HG02763 (cell line): Measurements from ENCODE around the gene WWC2.
"Not testable (repeated sequence)": the region's sequence is repeated elsewhere in the genome, so short reads cannot be mapped to it uniquely, and the experiment has no call there.

Experiments used
- ATAC-seq: cut with Tn5 transposase; IDR thresholded peaks from one replicate; pipeline ENCODE4 v1.9.1; 2021; ENCODE audit warnings: mild to moderate bottlenecking, moderate library complexity; ENCODE audit not compliant: unreplicated experiment

The WWC2 gene

DNA sequence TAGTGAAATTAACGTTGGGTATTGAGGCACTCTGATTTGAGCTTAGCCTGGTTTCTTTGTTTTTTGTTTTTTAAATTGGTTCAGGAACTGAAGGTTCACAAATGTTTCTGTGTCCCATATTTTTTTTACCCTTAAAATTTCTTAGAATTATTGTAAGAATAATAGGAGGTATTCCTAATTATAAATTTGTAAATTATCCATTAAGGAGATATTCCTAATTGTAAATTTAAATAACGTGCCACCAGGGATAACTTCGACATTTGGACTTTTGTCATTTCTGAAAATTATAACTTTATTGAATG lies 1.2 kb downstream of the WWC2 start:
- no peak for ATAC-seq

DNA sequence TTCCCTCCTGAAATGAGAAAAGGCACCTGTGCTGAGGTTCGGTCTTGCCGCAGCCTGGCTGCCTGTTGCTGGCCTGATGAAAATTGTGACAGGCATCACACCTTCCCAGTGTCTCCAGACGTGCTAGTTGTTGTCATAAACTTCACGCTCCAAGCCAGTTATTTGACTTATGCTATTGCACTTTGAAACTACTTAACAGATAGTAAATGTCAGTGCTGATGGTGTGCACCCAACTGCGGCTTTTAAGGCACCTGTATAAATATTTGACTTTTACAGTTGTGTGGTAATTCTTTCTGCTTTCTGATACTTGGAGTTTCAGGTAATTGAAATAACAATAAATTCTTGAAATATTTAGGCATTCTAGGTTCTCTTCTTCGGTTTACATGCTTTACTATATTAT lies 1.8 kb downstream of the WWC2 start:
- no peak for ATAC-seq

DNA sequence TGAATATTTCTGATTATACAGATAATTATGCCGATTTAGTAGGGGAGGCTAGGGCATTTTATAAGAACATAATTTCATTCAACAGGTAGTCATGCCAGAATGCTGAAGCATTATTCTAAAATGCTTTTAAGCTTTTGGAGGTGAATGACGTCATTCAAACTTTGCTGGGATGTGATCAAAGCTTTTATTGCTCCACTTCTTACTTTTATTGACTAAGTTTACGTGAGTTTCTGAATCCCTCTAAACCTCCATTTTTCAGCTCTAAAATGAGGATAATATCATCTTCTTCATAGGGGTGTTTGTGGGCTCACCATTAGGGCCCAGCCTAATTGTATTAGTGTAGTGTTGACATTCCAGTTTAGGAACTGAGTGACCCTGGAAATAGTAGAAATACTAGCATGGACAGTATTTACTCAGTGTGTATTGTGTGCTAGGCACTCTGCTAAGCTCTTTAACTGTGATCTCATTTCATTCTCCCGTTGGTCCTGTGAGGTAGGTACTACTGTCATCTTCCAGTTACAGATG lies 3.0 kb downstream of the WWC2 start:
- no peak for ATAC-seq

DNA sequence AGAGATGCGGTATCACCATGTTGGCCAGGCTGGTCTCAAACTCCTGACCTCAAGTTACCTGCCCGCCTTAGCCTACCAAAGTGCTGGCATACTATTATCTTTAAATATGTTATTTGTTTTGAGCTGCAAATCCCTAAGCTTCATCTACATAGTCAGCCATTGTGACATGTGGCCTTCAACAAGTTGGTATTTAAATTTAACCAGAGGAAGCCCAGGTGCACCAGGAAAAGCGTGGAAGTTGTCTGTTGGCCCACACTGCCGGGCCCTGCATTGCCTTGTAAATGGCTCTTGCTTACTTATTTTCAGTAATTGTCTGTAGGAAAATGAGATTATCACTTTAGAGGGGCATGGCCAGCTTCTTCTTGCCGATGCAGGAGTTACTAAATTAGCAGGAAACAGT lies 6.0 kb downstream of the WWC2 start:
- no peak for ATAC-seq

DNA sequence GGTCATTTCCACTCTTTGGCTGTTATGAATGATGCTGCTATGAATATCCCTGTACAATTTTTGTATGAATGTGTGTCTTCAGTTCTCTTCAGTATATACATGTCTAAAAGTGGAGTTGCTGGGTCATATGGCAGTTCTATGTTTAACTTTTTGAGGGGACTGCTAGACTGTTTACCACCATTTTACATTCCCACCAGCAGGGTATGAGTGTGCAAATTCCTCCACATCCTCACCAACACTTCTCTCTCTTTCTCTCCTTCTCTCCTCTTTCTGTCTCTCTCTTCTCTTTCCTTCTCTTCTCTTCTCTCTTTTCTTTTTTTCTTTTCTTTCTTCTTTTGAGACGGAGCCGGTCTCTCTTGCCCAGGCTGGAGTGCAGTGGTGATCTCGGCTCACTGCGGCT lies 7.8 kb downstream of the WWC2 start:
- ATAC-seq = no peak

DNA sequence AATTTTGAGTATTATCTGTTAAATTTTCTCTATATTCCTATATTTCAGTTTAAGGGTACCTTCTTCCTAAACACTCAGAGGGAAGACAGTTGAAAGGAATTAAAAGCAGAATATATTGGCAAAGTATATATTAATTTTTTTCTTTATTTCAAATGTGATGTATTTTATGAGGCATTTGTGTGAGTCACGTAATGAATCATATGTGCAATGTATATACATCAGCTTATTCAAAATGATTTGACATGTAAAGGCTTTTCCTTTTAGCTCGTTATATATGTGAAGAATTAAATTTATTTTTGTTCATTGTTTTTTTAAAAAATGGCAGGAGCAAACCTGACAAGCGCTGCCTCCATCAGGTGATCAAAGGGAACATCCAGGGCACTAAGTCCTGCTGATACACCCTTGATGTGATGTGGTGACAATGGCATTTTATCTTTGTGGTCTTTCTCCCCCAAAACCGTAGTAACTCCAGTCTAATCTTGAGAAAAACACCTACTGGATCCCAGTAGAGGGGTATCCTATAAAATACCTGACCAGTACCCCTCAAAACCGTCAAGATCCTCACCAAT lies 8.9 kb downstream of the WWC2 start:
- ATAC-seq = no peak

DNA sequence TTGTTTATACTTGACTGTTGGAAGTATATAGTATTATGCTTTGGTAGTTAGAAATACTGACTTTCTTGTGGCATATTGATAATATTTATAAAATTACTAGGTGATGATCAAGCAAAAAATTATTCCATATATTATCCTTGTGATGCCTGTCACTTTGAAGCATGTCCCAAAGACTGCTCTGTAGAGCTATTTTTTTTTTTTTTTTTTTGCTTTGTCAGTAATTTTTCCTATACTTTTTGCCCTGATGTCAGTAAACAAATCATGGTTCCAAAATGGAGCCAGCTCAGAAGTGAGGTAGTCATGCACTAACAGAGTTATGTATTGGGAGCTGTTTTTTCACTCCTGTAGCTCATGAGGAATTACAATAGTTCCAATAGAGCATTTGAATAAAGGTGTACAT lies 11.2 kb downstream of the WWC2 start:
- no peak for ATAC-seq

DNA sequence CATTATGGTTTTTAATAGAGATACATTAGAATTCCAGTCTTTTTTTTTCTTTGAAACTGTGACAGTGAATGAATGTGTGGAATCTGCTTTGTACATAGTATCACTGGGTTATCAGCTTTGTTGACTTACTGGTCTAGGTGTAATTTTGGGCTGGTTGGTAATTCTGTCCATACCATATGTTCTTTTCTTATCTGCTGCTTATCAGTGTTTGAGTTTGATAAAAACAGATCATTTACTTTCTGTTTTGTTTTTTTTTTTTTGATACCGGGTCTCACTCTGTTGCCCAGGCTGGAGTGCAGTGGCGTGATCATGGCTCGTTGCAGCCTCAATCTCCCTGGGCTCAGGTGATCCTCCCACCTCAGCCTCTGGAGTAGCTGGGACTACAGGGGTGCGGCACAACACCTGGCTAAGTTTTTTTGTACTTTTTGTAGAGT lies 12.4 kb downstream of the WWC2 start:
- no peak for ATAC-seq

DNA sequence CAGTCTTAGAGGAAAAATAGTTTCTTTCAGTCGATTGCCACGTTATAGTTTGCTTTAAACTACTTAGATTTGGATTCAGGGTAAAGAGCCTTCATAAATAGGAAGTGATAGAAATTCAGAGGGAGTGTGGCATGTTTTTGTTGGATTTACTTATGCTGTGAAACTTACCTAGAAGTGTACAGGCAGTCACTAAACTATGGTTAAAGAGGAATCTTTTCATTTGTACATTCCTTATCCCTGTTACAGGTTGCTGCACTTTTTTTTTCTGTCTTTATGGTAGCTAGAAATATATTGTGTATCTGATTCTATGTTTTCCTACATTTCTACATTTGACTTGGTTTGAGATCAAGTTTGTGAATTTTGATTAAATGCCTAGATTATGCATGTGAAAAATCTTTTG lies 19.1 kb downstream of the WWC2 start:
- ATAC-seq = no peak

DNA sequence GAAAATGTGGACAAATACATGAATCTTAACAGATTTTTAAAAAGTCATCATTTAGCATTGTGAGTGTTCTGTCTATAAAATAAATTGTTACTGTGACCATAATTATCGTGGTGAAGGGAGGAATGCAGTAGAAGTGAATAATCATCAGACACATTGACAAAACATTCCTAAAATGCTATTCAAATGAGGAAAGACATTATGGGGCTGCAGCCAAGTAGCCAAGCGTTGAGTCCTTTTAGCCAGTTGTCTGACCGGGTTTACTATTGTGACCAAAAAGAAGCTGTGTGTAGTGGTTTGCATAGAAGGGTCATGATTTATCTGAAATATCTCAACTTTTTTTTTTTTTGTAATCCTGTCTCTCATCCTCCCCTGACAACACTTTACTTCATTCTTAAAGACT lies 19.5 kb downstream of the WWC2 start:
- no peak for ATAC-seq

DNA sequence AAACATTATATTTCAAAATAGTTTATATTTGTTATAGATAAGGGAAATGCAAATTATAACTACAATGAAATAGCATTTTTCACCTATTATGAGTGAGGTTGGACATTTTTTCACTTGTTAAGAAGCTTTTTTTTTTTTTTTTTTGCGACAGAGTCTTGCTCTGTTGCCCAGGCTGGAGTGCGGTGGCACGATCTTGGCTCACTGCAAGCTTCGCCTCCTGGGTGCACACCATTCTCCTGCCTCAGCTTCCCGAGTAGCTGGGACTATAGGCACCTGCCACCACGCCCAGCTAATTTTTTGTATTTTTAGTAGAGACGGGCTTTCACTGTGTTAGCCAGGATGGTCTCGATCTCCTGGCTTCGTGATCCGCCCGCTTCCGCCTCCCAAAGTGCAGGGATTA lies 22.6 kb downstream of the WWC2 start:
- ATAC-seq = not testable (repeated sequence)

DNA sequence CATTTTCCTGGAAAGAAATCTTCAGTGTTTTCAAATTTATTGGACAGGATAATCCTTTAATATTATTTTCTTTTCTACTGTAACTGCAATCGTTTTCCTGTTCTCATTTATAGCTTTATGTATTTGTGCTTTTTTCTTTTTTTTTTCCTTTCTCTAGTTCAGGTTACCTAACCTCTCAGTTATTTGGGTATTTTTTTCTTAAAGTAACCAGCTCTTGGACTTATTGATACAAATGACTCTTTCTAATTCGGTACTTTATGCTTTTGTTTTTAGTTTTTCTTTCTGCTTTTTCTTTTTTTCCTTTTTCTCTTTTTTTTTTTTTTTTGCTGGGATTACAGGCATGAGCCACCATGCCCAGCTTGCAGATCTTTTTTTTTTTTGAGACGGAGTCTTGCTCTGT lies 25.2 kb downstream of the WWC2 start:
- no peak for ATAC-seq

DNA sequence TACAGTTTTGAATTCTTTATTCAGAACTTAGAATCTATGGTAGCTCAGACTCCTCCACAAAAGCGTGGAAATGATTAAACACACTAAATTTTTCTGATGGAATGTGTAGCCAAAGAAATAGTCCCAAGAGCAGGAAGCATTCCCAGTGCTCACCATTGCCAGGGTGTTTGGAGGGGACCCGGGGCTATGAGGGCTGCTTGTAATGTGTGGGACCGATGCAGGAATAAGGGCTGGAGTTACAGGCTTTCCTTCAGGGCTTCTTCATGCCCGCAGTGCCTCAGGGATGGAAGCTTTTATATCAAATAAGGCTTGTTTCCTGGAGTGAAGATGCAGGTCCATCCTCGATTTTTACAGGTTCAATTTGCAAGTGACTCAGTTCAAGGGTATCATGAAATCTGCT lies 25.8 kb downstream of the WWC2 start:
- ATAC-seq = no peak

DNA sequence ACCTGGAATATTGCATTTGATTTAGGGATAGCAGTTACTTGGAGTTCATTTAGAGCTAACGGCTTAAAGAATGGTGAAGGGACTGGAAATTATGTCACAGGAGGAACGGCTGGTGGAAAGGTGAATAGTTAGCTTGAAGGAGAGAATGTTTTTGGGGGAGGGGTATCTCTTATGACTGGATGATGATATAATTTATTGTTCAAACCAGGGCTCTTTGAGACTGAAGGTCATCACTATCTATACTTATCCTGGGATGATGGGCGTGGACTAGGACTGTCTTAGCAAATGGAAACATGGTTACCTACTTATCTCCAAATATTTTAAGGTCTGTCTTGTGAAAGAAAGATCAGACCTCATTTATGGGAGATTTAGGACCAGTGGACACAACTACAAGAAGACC lies 30.1 kb downstream of the WWC2 start:
- ATAC-seq = no peak

DNA sequence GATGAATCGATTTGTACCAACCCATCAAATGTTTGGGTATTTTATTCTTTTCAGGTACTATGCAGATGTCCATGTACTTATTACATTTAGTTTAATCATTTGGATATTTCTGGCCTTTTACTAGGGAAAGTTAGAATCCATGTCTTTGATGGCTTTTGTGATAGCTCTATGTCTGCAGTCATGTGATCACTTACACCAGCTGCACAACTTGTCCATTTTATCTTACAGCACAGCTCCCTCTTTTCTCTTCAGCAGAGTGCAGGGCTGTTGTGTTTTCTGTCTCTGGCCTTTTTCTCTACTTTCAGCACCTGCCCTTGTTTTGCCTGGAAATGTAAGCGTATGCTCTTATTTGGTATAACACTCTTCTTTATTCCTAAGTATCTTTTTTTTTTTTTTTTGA lies 30.6 kb downstream of the WWC2 start:
- no peak for ATAC-seq

DNA sequence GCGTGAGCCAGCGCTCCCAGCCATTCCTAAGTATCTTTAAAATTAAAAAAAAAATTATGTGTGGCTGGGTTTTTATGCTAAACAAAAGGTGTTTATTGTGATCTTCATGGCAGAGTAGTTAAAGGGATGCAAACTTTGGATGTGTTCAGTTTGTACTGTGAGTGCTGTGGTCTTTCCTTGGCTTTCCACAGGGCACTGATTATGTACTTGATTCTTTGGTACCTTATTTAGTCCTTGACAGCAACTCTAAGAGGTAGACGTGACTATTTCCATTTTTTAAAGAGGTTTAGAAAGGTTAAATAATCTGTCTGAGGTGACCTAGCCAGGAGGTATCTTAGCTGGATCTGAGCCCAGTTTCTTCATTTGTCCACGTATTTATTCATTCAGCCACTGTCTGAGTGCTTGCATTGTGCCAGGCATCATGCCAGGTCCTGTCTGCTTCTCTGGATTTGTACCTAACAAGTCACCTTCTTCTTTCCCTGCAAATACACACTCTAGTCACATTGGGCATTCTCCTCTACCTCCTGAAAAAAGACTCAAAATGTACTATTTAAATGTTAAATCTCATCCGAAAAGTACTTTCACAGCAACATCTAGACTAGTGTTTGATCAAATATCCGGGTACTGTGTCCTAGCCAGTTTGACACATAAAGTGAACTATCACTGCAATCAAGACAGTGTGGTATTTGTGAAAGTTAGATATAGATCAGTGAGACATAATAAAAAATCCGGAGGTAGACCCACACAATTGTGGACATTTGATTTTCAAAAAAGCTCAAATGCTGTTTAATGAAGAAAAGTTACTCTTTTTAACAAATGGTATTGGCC lies 31.5 kb downstream of the WWC2 start:
- no peak for ATAC-seq

DNA sequence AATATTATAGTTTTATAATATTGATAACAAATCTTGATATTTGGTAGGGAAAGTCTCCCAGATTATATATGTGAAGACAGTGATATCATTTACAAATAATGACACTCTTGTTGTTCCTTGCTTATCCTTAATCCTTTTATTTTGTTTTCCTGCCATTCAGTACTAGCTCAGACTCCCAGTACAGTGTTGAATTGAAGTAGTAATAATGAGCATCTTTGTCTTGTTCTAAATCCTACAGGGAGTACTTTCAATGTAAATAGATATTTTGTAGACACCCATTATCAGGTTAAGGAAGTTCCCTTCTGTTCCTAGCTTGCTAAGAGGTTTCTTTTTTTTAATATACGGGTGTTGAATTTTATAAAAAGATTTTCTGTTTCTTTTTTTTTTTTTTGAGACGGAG lies 33.0 kb downstream of the WWC2 start:
- ATAC-seq = no peak

DNA sequence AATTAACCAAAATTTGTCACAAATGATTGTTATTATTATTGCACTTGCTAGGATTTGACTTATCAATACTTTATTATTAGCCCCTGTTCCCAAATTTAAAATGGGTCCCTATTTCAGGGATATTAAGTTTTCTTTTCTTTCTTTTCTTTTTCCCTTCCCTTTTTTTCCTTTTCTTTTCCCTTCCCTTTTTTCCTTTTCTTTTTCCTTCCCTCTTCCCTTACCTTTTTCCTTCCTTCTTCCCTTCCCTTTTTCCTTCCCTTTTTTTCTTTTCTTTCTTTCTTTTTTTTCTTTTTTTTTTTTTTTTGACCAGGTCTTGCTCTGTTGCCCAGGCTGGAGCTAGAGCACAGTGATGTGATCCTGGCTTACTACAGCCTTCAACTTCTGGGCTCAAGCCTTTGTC lies 33.8 kb downstream of the WWC2 start:
- ATAC-seq = no peak

DNA sequence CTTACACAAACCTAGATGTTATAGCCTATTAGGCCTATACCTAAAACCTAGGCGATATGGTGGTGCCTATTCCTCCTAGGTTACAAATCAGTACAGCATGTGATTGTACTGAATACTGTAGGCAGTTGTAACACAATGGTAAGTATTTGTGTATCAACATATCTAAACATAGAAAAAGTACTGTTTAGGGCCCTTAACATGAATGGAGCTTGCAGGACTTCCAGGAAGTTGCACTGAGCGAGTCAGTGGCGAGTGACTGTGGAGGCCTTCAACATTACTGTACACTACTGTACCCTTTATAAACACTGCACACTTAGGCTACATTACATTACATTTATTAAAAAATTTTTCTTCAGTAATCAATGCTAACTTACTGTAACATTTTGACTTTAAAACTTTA lies 37.8 kb downstream of the WWC2 start:
- ATAC-seq = no peak

DNA sequence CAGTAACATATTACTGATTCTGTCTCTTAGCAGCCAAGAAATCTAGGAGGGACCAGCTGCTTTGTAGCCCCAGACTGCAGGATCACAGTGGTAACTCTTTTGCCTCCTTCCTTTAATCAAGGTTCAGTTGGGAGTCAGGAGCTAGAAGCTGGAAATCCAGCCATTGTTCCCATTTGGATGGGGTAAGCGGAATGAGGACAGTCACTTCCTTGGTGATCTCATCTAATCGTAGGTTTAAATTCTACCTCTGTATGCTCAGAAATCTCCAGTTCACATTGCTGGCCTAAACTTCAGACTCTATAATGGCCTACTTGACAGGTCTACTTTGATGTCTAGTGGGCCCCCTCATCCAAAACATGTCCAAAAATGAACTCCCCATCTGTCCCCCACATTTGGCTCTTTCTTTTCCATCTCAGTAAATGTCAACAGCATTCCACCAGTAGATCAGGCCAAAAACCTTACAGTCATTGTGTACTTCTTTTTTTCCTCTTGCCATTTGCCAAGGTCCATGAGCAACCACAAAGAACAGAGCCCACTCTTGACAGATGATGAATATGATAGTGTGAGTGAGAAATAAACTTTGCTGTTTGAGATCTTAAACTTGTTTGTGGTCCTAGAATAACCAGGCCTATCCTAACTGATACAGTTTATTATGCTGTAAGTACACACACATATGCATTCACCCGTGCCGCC lies 40.1 kb downstream of the WWC2 start:
- ATAC-seq = no peak

DNA sequence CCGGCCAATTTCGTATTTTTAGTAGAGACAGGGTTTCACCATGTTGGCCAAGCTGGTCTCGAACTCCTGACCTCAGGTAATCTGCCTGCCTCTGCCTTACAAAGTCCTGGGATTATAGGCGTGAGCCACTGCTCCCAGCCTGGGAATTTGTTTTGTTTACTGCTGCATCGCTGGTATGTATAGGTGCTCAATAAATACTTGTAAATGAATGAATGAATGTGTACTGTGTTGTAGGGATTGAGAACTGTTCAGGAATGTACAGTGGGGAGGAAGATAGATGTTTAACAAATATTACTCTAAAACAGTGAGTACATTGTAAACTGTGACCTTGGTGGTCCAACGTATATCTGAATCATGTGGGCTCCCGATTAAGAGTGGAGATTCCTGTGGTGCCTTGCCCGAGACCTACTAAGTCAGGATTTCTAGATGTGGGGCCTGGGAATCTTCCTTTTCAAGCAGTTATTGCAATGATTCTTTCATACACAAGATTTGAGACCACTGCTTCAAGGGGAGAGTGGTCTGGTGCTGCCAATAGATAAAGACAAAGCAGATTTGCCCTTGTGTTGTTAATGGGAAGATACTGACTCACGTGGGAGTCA lies 41.0 kb downstream of the WWC2 start:
- no peak for ATAC-seq

DNA sequence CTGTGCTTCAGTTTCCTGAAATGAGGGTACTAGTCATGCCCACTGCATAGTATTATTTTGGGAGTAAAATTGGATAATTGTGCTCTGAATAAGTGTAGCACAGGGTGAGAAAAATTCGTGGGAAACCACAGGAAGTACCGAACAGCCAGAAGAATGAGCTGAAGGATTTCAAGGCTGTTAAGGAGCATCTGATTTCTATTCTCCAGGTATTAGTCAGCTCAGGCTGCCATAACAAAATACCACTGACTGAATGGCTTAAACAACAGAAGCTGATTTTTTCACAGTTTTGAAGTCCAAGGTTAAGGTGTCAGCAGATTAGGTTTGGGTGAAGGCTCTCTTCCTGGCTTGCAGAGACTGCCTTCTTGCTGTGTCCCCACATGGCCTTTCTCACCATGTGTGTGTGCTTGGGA lies 41.9 kb downstream of the WWC2 start:
- ATAC-seq = no peak
